Neutrophil (primary cell): Measurements from ENCODE around the gene RAB15.

ENCODE experiments used
- H3K27ac ChIP-seq: fragments of 200-600 bp; sonication (generic); 2 replicates; pipeline ENCODE4 v1.5.1; 2016; ENCODE audit warnings: mild to moderate bottlenecking, moderate library complexity
- H3K27me3 ChIP-seq: fragments of 200-600 bp; sonication (generic); 2 replicates; pipeline ENCODE4 v1.6.0; 2016; ENCODE audit warnings: mild to moderate bottlenecking
- H3K36me3 ChIP-seq: fragments of 200-600 bp; sonication (generic); 2 replicates; pipeline ENCODE4 v1.5.1; 2017
- H3K4me1 ChIP-seq, 2 experiments: fragments of 200-600 bp in 1 of 2; sonication (generic) in 1 of 2; 1 replicate in 1 of 2; 2 replicates in 1 of 2; pipeline versions ENCODE4 v1.5.1 to v1.6.1; 2013 to 2016; ENCODE audit warnings: low read depth in 1 of 2, low read length in 1 of 2, mild to moderate bottlenecking in 1 of 2, moderate library complexity in 1 of 2; ENCODE audit not compliant: control insufficient read depth in 1 of 2, insufficient read depth in 1 of 2
- H3K4me3 ChIP-seq, 2 experiments: fragments of 200-600 bp in 1 of 2; sonication (generic) in 1 of 2; 1 replicate in 1 of 2; 2 replicates in 1 of 2; pipeline ENCODE4 v1.5.1; 2013 to 2016; ENCODE audit warnings: low read depth in 1 of 2, low read length in 1 of 2, mild to moderate bottlenecking in 1 of 2, moderate library complexity in 1 of 2
- H3K9me3 ChIP-seq: fragments of 200-600 bp; sonication (generic); 2 replicates; pipeline ENCODE4 v1.5.1; 2016
- TF ChIP-seq, protein P1 (sequence below): fragments of 200-600 bp; sonication (generic); IDR thresholded peaks from 2 replicates; pipeline ENCODE4 v1.5.1; 2016; ENCODE audit warnings: antibody characterized with exemption

The RAB15 gene

DNA sequence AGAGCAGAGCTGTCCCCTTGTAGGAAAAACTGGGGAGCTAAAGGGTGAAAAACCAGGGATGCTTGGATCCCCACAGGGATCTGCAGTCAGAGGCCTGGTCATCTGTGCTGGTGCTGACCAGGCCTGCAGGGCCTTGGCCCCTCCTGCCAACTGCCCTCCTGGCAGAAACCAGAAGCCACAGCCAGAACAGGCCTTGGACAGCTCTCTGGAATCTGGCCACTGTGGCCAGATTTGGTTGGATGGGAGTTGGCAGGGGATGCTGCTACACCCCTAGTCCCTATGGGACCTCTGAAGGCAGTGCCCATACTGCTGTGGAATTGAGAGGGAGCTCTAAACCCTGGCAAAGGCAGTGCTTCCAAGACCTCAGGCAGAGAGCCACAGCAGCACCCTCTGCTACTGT, 20.4 kb downstream of the RAB15 start:
- Histone ChIP-seq H3K4me1 (peaks cover 12 to 33% of the 10 kb centered on the region in 2 experiments), H3K27me3 (no peaks in the 10 kb centered on the region), H3K9me3 (no peaks in the 10 kb centered on the region), H3K4me3 (no peak overlapping the region), H3K27ac (no peak overlapping the region), H3K36me3 (peaks cover 15% of the 10 kb centered on the region)
- TF ChIP-seq, protein P1, sequence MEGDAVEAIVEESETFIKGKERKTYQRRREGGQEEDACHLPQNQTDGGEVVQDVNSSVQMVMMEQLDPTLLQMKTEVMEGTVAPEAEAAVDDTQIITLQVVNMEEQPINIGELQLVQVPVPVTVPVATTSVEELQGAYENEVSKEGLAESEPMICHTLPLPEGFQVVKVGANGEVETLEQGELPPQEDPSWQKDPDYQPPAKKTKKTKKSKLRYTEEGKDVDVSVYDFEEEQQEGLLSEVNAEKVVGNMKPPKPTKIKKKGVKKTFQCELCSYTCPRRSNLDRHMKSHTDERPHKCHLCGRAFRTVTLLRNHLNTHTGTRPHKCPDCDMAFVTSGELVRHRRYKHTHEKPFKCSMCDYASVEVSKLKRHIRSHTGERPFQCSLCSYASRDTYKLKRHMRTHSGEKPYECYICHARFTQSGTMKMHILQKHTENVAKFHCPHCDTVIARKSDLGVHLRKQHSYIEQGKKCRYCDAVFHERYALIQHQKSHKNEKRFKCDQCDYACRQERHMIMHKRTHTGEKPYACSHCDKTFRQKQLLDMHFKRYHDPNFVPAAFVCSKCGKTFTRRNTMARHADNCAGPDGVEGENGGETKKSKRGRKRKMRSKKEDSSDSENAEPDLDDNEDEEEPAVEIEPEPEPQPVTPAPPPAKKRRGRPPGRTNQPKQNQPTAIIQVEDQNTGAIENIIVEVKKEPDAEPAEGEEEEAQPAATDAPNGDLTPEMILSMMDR = no peak

DNA sequence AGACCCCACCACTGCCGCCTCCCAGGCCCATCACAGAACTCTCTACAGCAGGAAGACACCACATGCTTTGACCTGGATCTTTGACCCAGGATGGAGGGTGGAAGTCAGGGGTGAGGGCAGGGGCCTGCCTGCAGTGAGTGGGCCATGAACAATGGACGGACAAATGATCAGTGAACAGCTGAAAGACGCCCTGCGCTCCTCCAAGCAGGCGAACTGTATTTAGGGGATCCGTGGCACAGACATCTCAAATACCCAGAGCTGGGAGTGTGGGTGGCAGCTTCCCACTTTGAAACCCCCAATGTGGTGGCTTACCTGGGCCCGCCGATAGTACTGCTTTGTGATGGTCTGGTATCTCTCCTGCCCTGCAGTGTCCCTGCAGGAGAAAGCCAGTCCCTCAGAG, 20.8 kb downstream of the RAB15 start:
- Histone ChIP-seq H3K27me3 (no peaks in the 10 kb centered on the region), H3K27ac (no peak overlapping the region), H3K4me3 (no peak overlapping the region), H3K36me3 (peaks cover 15% of the 10 kb centered on the region), H3K9me3 (no peaks in the 10 kb centered on the region), H3K4me1 (peaks cover 17 to 37% of the 10 kb centered on the region in 2 experiments)
- TF ChIP-seq, protein P1 = no peak

DNA sequence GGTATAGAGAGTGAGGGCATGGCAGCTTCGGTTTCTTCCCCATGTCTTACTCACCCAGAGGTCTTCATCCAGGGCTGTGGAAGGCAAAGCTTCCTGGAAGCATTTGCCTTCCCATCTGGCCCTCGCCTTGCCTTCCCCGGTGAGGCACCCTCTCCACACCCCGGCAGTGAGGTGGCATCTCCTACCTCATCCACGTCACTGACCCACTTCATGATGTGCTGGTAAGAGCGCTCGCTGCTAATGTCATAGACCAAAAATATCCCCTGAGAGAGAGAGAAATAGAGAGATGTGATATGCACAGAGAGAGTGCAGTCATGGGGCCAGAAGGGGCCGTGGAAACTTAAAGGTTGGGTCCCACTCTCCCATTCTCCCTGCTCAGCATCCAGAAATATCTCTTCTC, 21.2 kb downstream of the RAB15 start:
- no peak overlapping the region for H3K27ac ChIP-seq
- H3K4me3 ChIP-seq = no peak overlapping the region
- no peaks in the 10 kb centered on the region for H3K27me3 ChIP-seq
- H3K9me3 ChIP-seq = no peaks in the 10 kb centered on the region
- H3K36me3 ChIP-seq = peaks cover 13% of the 10 kb centered on the region
- TF ChIP-seq, protein P1 = no peak
- H3K4me1 ChIP-seq = peaks cover 21 to 41% of the 10 kb centered on the region in 2 experiments

DNA sequence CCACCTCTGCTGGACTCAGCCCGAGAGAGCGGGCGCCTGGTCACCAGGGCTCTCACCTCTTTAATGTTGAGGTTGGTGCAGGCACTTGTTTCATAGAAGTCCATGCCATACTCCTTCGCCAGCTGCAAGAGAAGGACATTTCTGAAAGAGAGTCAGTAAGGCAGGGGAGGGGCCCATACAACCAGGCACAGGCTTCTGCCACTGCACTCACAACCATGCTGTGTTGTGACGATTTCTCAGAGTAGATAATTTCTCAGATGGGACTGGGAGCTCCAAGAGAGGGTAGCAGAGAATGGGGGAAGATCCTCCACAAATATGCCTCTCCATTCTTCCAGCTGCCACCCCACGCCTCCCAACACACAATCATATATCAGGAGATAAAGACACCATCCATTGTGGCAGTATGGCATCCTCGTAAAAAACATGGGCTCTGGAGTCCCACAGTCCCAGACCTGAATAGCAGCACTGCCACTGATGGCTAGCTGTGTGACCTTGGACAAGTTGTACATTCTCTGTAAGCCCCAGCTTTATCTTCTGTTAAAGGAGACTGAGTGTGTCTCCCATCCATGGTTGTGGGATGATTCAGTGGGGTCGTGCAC, 23.4 kb downstream of the RAB15 start:
- Histone ChIP-seq H3K27me3 (no peaks in the 10 kb centered on the region), H3K36me3 (peaks cover 10% of the 10 kb centered on the region), H3K4me3 (no peak overlapping the region), H3K9me3 (no peaks in the 10 kb centered on the region), H3K27ac (no peak overlapping the region), H3K4me1 (peaks cover 27 to 57% of the 10 kb centered on the region in 2 experiments)
- TF ChIP-seq, protein P1 = no peak

DNA sequence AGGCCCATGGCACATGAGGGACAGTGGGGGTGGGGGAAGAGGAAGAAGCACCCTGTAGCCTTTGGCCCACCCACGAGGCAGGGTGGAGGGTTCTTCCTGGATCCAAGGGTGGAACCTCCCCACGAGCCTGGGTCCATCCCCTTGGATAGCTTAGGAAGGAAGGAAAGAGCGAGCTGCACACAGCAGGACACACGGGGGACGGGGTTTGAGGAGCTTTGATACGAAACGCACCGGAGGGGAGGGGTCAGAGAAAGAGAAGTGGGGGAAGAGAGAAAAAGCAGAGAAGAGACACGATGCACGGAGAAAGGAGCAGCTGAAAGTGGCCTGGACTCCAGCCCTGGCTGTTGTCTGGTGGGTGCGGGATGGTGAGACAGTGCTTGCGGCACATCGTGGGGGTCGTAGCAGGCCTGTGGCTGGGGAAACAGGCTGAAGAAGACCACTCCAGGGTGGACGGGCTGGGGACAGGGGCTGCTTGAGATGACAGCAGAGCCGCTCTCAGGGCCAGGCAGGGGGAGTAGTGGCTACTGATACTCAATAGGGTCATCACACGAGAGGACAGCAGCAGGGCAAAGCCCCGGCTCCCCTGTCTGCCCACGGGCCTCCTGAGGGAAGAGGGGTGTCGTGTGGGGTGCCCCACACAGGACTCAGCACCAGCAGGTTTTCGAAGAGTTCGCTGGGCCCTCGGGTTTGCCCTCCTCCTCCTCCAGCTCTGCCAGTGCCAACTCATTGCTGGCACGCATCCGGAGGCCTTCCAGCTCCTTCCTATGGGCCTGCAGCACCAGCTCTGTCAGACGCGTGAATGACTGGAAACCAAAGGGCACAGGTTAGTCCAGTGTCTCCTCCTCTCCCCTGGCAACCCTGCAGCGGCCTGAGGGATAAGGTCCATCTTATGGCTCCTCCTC, 24.2 kb downstream of the RAB15 start:
- no peaks in the 10 kb centered on the region for H3K27me3 ChIP-seq
- H3K4me3 ChIP-seq = no peak overlapping the region
- H3K9me3 ChIP-seq = no peaks in the 10 kb centered on the region
- H3K27ac ChIP-seq = peak overlapping the region; percentile 56
- peaks cover 33 to 63% of the 10 kb centered on the region in 2 experiments for H3K4me1 ChIP-seq
- peaks cover 10% of the 10 kb centered on the region for H3K36me3 ChIP-seq
- TF ChIP-seq, protein P1 = no peak
